ENCODE results near the gene SCNN1B.

DNA sequence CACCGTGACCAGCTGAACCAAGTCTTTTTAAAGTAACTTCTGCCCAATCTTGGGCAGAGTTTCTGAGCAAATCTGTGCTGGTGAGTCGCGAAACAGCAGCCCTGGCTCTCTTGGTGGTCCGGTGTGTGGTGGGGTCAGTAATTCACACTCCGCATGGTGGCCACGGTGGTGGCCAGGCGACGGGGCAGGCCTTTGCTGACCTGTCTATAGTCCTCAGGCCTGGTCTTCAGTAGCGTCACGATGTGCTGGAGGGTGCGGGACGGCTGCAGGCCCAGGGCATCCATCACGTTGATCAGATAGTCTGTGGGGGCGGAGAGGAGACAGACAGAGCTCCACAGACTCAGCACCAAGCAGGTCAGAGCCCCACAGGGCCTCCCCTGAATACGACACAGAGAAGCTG is 86.7 kb downstream of the SCNN1B start:
- TF ChIP-seq, protein P1, sequence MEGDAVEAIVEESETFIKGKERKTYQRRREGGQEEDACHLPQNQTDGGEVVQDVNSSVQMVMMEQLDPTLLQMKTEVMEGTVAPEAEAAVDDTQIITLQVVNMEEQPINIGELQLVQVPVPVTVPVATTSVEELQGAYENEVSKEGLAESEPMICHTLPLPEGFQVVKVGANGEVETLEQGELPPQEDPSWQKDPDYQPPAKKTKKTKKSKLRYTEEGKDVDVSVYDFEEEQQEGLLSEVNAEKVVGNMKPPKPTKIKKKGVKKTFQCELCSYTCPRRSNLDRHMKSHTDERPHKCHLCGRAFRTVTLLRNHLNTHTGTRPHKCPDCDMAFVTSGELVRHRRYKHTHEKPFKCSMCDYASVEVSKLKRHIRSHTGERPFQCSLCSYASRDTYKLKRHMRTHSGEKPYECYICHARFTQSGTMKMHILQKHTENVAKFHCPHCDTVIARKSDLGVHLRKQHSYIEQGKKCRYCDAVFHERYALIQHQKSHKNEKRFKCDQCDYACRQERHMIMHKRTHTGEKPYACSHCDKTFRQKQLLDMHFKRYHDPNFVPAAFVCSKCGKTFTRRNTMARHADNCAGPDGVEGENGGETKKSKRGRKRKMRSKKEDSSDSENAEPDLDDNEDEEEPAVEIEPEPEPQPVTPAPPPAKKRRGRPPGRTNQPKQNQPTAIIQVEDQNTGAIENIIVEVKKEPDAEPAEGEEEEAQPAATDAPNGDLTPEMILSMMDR (IDR thresholded peaks at IDR 0.05) = no peak
- TF ChIP-seq POLR2A (IDR thresholded peaks at IDR 0.05) = no peak
